NCI-H2227 treated with DMSO at 0.1 percent for 48 hours (cell line): ENCODE results near the gene SRRM3.
"Not testable (repeated sequence)": the region's sequence is repeated elsewhere in the genome, so short reads cannot be mapped to it uniquely, and the experiment has no call there.

Experiments used
- DNase-seq: peaks from one replicate; lab custom pipeline; 2025; lab: John Stamatoyannopoulos, UW

Gene SRRM3

DNA sequence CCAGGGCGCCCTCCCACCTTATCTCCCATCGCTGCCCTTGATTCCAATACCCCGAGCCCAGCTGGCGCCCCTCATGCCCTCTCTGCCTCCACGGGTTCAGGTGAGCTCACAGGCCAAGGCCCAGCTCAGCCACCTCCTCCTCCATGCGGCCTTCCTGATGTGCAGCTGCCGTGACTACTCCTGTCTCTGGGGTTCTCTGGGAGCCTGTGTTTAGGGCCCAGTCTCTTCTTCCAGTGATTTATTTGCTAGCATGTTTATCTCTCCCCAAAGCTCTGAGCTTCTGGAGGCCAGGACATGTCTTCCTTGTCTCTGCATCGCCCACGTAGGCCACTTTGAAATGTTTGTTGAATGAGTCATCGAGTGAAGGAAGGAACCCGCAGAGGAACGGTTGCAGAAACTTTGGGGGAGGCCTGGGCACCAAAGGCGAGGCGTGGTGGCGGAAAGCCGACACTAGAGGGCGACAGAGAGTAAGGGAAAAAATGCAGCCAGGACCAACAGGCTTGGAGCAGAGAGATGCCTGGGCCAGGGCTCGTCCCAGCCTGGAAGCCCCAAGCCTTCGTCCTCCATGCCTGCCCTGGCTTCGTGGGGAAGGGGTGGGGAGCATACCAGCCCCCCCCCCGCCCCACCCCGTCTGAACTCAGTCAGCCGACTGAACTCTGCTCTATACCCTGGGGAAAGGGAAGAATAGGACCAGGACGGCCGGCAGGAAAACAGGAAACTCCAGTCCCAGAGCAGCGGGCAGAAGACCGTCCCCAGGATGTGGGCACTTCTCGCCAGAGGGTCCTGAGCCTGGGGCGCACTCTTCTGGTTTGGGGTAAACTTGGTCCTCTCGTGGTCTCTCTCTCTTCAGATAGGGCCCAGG lies 89.9 kb downstream of the SRRM3 start:
- DNase-seq, result peak; percentile 81

DNA sequence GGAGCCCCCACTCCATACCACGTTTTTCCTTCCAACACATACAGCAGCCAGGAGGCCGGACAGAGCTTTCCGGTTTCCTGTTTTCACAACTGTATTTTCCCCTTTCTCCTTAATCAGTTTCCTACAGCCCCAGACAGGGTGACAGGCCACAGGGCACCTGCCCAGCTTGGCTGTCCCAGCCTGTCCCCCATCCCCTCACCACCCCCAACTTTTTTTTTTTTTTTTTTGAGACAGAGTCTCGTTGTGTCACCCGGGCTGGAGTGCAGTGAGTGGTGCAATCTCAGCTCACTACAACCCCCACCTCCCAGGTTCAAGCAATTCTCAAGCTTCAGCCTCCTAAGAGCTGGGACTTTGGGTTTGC lies 90.5 kb downstream of the SRRM3 start:
- DNase-seq, result no peak

DNA sequence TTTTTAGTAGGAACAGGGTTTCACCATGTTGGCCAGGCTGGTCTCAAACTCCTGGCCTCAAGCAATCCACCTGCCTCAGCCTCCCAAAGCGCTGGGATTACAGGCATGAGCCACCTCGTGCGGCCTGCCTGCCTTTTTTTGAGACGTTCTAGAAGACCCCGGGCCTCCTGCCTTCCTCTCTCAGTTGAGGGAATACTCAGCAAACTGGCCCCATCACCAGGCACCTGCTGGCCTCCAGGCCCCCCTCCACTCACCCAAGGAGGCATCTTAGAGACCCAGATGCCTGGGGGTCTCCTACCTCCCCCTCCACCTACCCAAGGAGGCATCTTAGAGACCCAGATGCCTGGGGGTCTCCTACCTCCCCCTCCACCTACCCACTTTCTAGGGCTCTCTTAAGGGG lies 91.2 kb downstream of the SRRM3 start:
- not testable (repeated sequence) for DNase-seq

DNA sequence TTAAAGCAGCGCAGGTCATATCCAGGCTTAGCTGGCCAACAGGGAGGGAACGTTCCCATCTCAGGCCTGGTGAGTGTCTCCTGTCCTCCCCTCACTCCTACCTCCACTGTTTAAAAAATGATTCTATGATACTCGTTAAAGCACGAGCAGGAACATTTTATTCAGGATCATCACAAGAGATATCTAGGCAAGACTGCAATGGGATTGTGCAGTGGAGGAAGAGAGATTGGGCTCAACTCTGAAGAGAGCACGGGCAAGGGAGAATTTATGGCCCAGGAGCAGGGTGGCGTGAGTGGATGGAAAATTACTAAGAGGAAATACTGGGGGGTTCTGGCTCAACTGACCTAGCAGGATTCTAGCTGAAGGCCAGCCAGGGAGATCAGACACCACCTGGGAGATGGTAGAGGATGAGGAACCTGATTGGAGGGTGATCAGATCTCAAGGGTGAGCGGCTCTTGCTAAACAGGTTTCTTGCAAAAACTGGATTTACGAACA lies 91.8 kb downstream of the SRRM3 start:
- no peak for DNase-seq

DNA sequence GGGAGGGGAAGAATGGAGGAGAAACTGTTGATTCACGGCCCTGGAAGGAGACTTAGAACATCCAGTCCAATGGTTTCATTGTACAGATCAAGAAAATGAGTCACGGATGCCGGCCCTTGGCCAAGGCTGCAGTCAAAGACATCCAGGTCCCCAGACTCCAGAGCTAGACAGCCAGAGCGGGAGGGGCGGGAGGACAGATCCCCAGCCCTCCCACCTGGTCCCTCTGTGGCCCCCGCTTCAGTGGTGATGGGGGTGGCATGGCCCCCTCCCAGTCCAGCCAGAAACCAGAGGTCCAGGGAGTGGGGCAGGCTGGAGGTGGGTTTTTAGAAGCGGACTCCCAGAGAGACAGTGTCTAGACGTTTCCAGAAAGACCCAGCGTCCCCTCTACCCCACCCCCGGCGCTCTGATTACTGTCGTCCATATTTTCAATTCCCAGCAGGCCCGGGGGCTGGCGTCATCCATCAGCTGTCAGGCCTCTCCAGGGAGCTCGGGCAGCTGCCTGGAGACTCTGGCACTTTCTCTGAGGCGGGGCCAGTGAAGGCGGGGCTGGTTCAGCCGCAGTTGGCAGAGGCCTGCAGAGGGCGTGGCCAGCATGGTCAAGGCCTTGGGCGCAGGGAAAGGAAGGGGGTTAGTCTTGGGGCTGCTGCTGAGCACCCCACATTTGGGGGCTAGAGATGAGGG lies 92.8 kb downstream of the SRRM3 start:
- peak; percentile 86 for DNase-seq

DNA sequence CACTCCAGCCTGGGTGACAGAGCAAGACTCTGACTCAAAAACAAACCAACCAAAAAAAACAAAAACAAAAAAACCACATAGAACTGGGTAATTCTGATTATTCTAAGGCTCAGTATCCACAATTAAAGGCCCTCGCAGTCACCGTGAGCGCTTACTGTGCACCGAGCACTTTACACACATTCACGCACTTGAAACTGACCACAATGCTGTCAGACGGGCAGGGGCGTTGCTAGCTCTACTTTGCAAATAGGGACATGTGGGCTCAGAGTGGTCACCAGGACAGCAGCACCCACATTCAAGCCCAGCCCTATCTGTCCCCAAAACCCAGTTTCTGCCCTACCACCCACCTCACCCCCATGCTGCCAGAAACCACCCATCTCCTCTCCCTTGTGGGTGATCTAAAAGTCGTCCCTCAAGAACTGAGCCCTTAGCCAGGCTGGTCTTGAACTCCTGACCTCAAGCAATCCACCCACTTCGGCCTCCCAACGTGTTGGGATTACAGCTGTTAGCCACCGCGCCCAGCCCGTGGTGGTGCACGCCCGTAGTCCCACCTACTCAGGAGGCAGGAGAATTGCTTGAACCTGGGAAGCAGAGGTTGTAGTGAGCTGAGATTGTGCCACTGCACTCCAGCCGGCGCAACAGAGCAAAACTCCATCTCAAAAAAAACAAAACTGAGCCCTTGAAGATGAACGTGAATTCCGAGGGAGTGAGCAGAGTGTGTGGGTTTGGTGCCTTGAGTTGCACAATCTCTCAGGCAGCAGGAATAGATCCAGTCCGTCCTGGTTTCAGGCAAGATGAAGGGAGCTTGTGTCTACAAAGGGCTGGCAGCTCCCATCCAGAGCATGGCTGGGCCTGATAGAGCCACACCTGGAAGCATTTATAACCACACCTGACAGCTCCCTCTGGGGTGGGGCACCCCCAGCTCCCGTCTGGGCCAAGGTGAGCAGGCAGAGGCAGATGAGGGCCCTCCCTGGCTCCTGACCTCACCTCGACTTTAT lies 95.3 kb downstream of the SRRM3 start:
- no peak for DNase-seq

DNA sequence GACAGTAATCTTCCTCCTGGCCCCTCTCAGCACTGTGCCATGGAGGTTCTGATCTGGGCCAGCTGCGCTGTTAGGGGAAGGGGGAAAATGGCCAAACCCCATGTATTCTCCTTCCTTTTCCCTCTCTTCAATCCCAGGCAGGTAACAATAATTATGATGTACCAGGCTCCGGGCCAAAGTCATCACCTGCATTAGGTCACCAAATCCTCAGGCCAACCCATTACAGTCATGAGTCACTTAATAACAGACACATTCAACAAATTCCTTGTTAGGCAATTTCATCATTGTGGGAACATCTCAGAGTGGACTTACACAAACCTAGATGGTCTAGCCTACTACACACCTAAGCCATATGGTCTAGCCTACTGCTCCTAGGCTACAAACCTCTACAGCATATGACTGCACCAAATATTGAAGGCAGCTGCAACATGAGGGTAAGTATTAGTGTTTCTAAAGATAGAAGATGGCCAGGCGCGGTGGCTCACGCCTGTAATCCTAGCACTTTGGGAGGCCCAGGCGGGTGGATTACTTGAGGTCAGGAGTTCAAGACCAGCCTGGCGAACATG lies 98.6 kb downstream of the SRRM3 start:
- no peak for DNase-seq

DNA sequence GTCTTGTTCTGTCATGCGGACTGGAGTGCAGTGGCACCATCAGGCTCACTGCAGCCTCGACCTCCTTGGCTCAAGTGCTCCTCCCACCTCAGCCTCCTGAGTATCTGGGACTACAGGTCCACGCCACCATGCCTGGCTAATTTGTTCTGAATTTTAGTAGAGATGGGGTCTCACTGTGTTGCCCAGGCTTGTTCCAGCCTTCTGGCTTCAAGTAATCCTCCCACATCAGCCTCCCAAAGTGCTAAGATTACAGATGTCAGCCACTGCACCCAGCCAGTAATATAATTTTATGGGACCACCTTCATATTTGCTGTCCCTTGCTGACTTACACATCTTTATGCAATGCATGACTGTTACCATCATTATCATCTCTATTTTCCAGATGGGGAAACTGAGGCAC lies 99.3 kb downstream of the SRRM3 start:
- DNase-seq, result no peak

DNA sequence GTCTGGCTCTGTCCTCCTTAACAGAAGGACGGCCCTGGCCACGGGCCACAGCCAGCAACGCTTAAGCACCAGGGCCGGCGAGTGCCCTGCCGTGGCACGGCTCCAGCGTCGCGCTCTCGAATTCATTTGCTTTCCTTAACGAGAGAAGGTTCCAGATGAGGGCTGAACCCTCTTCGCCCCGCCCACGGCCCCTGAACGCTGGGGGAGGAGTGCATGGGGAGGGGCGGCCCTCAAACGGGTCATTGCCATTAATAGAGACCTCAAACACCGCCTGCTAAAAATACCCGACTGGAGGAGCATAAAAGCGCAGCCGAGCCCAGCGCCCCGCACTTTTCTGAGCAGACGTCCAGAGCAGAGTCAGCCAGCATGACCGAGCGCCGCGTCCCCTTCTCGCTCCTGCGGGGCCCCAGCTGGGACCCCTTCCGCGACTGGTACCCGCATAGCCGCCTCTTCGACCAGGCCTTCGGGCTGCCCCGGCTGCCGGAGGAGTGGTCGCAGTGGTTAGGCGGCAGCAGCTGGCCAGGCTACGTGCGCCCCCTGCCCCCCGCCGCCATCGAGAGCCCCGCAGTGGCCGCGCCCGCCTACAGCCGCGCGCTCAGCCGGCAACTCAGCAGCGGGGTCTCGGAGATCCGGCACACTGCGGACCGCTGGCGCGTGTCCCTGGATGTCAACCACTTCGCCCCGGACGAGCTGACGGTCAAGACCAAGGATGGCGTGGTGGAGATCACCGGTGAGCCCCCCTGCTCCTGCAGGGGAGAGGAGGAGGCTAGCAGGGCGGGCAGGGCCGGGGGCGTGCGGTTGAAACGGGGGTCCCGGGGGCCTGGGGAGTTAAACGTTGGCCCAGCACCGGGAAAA lies 100.9 kb downstream of the SRRM3 start, which contains the start of gene HSPB1:
HSPB1 (plus strand) TSS at position 327 of the 855 bp plus-strand sequence; CDS start at position 367, 40 bp downstream.
- peak; percentile 82 for DNase-seq

DNA sequence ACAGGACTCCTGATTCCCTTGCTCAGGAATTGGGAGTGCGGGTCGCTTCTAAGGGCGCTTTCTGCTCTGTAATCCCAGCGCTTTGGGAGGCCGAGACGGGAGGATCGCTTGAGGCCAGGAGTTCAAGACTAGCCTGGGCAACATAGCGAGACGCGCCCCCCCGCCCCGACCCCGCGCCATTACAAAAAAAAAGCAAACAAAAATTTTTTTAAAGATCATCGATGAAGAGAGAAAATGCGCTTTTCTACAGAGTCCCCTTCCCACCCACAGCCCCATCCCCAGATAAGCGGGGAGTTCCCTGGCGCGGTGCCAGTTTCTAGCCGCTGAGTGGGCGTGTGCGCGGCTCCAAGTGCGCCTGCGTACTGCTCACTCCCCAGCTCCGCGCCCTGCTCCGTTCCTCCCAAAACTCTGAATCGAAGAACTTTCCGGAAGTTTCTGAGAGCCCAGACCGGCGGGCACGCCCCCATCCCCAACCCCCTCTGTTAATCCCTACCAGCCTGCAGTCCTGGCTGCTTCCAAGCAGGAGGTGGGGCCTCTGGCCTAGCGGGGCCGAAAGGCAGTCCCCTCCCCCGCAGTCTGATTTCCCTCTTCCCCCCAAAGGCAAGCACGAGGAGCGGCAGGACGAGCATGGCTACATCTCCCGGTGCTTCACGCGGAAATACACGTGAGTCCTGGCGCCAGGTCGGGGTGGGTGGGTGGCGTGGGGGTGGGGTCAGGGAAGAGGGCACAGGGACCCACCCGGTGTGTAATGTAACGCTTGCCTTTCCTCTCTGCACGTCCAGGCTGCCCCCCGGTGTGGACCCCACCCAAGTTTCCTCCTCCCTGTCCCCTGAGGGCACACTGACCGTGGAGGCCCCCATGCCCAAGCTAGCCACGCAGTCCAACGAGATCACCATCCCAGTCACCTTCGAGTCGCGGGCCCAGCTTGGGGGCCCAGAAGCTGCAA lies 101.8 kb downstream of the SRRM3 start:
- DNase-seq, result peak; percentile 84

DNA sequence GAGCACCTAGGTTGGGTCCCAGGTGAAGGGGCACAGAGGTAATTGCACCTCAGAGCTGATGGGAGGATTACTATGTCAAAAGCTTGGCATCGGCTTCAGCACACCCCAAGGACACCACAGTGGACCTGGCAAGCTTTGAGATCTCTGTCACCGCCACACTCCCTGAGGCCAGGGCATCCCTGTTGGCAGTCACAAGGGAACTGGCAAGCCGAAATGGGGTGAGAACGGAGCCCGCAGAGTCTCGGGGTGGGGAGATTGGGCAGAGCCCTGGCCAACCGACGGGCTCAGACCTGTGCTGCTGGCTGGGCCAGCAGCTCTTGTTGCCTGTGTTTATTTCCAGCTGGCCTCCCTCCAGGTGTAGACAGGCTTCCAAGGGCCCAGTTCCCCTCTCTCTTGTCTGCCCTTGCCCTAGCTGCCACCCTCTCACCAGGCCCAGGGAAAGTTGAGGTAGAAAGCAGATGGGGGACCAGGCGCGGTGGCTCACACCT lies 103.2 kb downstream of the SRRM3 start:
- DNase-seq, result no peak

DNA sequence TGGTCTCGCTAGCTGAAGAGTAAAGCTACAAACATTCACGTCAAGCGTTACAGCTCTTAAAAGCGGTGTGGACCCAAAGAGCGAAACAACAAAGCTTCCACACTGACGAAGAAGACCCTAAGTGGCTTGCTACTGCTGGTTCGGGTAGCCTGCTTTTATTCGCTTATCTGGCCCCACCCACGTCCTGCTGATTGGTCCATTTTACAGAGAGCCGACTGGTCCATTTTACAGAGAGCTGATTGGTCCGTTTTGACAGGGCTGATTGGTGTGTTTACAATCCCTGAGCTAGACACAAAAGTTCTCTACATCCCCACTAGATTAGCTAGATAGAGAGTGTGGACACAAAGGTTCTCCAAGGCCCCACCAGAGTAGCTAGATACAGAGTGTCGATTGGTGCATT lies 107.2 kb downstream of the SRRM3 start:
- DNase-seq, result not testable (repeated sequence)

DNA sequence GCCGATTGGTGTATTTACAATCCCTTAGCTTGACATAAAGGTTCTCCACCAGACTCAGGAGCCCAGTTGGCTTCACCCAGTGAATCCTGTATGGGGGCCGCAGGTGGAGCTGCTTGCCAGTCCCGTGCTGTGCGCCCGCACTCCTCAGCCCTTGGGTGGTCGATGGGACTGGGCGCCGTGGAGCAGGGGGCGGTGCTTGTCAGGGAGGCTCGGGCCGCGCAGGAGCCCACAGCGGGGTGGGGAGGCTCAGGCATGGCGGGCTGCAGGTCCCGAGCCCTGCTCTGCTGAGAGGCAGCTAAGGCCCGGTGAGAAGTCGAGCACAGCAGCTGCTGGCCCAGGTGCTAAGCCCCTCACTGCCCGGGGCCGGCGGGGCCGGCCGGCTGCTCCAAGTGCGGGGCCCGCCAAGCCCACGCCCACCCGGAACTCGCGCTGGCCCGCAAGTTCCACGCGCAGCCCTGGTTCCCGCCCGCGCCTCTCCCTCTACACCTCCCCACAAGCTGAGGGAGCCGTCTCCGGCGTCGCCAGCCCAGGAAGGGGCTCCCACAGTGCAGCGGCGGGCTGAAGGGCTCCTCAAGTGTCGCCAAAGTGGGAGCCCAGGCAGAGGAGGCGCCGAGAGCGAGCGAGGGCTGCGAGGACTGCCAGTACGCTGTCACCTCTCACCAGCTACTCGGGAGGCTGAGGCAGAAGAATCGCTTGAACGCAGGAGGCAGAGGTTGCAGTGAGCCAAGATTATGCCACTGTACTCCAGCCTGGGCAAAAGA lies 107.8 kb downstream of the SRRM3 start:
- DNase-seq, result not testable (repeated sequence)

DNA sequence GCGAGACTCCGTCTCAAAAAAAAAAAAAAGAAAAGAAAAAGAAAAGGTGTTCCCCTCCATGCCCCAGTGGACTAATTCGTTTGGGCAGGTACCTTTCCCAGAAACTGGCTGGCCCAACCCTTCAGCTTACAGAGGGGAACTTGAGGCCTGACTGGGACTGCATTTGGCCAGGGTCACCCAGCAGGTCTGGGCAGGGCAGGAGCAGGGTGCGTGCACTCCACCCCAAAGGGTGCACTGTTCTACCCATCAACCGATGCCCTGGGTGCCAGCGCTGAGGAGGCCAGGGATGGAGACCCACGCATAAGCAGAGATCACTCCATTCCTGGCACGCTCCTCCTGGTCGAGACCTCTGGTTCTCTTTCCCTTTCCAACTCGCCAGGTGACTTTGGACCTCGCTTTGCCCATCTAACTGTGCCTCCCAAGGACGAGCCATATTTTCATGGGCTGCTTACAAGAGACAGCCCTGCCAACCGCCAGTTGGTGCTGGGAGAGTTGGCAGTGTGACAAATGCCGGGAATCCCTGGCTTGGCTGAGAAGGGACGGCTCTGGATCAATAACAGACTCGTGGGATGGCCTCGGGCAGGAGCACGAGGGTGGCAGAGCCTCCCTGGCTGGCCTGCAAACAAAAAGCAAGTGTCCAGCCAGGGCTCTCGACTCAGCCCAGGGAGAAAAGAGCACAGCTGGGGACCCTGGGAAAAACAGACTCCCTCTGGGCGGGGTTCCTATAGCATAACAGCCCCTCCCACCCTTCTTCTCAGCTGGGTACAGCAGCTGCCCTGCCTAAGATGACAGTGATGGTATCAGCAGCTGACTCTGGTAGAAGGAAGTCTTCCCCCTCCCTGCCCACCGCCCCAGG lies 108.6 kb downstream of the SRRM3 start:
- peak; percentile 18 for DNase-seq

DNA sequence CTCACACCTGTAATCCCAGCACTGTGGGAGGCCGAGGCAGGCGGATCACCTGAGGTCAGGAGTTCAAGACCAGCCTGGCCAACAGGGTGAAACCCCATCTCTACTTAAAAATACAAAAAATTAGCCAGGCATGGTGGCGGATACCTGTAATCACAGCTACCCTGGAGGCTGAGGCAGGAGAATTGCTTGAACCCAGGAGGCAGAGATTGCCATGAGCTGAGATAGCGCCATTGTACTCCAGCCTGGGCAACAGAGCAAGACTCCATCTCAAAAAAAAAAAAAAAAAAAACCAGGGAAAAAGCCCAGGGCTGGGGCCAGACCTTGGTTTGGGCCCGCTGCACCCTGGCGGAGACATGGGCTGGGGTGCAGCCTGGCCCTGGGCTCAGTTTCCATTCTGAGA lies 110.1 kb downstream of the SRRM3 start:
- not testable (repeated sequence) for DNase-seq

DNA sequence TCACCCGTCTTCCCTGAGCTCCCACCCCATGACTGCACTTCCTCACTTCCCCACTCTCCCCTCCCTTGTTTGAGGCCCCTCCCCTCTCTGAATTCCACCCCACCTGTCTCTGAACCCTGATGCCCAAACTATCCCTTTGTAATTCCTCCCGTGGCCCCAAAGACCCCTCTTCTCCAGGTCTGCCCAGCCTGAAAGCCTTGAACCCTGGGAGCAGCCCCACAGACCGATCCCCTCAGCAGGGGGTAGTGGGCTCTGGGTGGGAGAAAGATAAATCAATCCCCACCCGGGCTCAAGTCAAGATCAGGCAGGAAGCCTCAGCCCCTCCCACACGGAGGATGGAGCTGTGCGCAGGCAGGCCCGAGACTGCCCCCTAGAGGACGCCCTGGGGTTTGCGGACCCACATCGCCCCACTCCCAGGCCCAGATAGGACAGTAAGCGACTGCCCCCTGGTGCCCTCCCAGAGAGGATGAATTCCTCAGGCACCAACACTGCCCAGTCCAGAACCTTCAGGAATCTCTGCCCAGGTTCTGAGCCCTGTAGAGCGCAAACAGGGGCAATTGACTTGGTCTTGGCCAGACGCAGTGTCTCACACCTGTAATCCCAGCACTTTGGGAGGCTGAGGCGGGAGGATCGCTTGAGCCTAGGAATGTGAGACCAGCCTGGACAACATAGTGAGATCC lies 112.5 kb downstream of the SRRM3 start:
- peak; percentile 81 for DNase-seq

DNA sequence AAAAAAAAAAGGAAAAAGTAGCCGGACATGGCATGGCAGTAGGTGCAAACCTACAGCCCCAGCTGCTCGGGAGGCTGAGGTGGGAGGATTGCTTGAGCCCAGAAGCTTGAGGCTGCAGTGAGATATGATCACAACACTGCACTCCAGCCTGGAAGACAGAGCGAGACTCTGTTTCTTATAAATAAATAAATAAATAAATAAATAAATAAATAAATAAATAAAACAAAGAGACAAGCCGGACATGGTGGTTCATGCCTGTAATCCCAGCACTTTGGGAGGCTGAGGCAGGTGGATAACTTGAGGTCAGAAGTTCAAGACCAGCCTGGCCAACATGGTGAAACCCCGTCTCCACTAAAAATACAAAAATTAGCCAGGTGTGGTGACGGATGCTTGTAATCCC lies 113.0 kb downstream of the SRRM3 start:
- DNase-seq, result not testable (repeated sequence)
